ENCODE data around the gene MYLK.

Gene MYLK

GRCh38 chr3:123582315-123582714 lies 301.8 kb downstream of the MYLK start:
- no peak for DNase-seq

- DNase-seq = no peak
Observed at GRCh38 chr3:123576122-123576521, 308.0 kb downstream of the MYLK start.

GRCh38 chr3:123571973-123572365 lies 312.2 kb downstream of the MYLK start:
- no peak for DNase-seq

- no peak for DNase-seq
Observed at GRCh38 chr3:123571264-123571972, 312.7 kb downstream of the MYLK start.

- no peak for DNase-seq
Observed at GRCh38 chr3:123568875-123569274, 315.3 kb downstream of the MYLK start.

- no peak for DNase-seq
Observed at GRCh38 chr3:123568034-123568433, 316.1 kb downstream of the MYLK start.

- no peak for DNase-seq
Observed at GRCh38 chr3:123564056-123564455, 320.1 kb downstream of the MYLK start.

- no peak for DNase-seq
Observed at GRCh38 chr3:123562547-123562946, 321.6 kb downstream of the MYLK start.

- no peak for DNase-seq
Observed at GRCh38 chr3:123561188-123561587, 322.9 kb downstream of the MYLK start.
